Measurements from ENCODE around the gene SYT15B.
"Not testable (repeated sequence)": the region's sequence is repeated elsewhere in the genome, so short reads cannot be mapped to it uniquely, and the experiment has no call there.

SYT15B gene

GRCh38 chr10:47763554-47764175 is at the start of gene SYT15B:
TSS of gene SYT15B (minus strand) at chr10:47763592. CDS start at chr10:47762640, 952 bp downstream.
- not testable (repeated sequence) for DNase-seq (ENCODE audit: low spot score)

DNA sequence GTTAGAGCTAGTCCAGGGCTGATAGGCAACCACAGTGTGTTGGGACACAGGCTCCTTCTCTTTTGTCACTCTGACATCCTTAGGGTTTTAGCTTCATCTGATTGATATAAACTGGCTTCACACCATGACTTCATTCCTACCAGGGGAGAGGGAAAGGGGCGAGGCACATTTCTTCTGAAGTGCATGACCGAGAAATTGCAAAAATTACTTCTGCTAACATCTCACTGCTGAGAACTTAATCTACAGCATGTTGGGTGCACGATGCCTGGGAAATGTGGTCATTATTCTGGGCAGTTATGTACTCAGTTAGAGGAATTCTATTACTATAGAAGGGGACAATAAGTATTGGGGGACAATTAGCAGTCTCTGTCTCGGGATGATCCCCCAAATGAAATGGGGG is 16.2 kb upstream of the SYT15B start:
- DNase-seq (ENCODE audit: low spot score): not testable (repeated sequence)

- DNase-seq (ENCODE audit: low spot score): peak; percentile 50
These were observed 12.2 kb upstream of the SYT15B start for GRCh38 chr10:47775361-47776231.

- DNase-seq (ENCODE audit: low spot score): not testable (repeated sequence)
These were observed 7.4 kb upstream of the SYT15B start for GRCh38 chr10:47770745-47771144.

DNA sequence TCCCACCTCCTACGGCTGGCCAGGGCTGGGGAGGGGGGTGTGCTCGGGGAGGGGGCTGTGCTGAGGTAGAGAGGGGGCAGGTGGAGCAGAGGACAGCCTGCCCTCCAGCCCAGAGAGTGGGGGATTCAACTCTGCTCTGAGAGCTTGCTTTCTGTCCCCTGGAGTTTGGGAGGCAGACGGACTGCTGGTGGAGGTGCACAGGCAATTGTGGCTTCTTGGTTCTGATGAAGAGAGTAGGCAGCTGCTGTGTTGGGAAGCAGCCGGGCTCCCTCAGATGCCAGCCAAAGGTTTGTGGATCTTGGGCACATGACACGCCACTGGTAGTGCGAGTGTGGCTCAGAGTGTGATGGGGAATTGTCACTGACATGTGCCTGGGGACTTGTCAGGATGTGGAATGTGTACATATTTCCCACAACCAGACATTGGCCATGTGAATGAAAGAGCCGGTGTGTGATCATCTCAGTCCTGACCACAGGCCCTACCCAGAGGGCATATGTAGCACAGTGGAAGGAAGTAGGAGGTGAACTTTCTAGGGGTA is 5.3 kb upstream of the SYT15B start:
- peak; percentile 41 for DNase-seq (ENCODE audit: low spot score)

- DNase-seq (ENCODE audit: low spot score): not testable (repeated sequence)
These were observed 4.7 kb upstream of the SYT15B start for GRCh38 chr10:47768085-47768484.

DNA sequence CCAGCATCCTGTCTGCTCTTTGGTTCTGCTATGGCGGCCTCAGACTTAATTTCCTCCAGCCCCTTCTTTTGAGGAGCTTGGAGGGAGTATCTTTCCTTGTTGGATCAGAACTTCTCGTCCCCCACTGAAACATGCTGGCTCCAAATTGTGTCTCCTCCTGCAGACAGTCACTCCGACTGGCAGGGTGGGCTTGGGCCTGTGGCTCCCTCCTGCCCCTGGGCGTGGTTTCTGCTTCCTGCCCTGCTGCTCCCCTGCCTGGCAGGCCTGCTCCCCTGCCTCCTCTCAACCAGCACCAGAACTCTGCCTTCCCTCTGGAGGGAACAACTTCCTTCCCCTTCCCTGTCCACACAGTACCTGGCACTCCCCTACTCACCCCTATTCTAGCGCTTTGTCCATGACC is 3.8 kb upstream of the SYT15B start:
- not testable (repeated sequence) for DNase-seq (ENCODE audit: low spot score)

DNA sequence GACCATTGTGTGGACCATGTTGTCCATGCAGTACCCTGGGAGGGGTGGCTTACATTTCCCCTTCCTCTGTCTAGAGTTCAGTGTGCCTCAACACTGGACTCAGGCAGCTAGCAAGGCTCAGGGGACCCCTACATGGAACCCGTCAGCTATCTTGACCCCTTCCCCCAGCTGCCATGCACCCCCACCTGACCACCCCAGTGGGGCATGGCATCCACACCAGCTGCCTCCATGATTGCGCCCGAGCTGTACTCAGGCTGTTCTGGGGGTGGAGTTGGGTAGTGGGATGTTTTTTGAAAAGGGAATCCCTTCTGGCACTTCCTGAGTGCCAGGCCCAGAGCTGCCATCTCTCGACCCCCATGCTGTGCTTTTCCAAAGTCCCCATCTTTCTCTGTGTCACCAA is 1.8 kb upstream of the SYT15B start:
- DNase-seq (ENCODE audit: low spot score): not testable (repeated sequence)

DNA sequence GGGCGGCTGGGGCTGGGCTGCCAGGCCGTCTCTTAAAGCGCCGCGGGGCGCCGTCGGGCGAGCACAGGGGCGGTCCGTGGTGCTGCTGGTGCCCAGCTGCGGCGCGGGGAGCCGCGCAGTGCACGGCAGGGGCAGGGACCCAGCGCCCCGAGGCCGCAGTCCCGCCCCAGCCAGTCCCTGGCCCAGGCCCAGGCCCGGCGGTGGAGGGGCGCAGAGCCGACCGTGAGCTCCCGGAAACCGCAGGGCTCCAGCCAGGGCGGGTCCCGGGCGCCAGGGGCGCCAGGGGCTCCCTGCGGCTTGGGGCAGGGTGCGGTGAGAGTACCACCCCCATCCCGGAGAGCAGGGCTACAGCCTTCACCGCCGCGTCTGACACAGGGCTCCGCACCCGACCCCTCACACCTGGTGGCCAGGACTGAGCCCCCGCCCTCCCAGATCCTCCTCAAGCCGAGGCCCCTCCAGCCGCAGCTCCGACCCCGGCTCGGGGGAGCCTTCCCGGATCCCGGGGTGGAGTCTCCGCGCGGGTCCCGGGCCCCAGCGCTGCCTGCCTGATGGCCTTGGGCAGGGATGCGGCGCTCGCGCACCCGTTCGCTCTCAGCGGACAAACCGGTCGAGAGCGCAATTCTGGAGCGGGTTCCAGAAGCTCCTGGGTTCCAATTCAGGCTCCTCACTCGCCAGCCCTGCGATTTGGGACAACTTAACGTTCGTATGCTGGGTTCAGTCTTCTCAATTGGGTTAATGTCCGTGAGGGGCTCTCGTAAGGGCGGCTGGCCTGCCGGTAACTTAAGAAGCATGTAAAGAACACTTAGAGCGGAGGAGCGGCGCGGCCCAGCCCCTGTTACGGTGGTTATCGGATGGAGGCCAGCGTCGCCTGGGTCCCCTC is 478 bp downstream of the SYT15B start:
- DNase-seq (ENCODE audit: low spot score): peak; percentile 28

DNA sequence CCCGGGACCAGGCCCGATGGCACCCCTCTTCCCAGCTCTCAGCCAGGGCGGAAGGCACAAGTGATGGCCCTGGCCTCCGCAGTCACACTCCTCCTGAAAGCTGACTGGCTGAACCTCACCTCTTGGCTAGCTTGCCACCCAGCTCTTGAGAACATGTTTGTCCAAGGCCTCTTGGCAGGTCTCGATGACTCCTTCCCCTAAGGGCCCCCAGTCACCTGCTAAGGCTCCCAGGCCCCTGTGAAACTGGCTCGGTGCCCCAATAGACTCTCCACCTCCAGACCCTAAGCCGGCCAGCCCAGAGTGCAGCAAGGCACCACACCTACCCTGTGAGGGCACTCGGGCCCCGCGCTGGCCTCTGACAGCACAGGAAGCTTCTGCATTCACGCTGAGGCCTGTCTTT is 4.5 kb downstream of the SYT15B start:
- not testable (repeated sequence) for DNase-seq (ENCODE audit: low spot score)

DNA sequence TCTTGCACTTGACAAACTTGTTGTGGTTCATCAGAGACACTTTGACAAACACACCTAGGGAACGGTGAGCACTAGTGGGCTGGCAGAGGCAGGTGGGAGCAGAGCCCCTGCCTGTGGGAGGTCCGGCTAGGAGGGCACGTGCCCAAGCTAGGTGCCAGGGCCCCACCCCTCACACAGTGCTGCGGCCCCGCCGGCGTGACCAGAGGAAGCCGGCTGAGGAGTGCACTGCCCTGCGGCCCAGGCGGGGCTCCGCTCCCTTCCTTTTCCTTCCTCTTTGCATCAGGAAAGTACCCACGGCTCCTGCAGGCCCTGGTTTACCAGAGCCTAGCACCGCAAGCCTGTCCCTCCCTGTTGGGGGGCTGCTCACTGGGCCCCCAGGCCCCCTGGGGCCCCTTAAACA is 7.2 kb downstream of the SYT15B start:
- not testable (repeated sequence) for DNase-seq (ENCODE audit: low spot score)

DNA sequence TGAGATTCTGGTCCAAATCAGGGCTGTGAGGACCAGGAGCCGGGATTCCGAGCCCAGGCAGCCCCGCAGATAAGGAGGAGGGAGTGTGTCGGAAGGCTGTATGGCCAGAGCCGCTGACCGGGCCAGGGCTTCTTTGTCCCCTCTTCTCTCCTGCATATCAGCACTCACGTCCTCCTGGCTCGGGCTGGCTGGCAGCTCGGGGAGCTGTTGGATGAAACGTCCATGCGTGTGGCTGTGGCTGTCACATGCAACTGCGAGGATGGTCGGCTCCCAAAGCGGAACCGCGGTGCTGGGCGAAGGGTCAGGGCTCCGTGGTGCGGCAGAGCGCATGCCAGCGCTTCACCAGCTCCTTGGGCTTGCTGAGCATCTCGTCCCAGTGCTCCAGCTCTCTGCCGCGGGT is 9.5 kb downstream of the SYT15B start:
- DNase-seq (ENCODE audit: low spot score): not testable (repeated sequence)

DNA sequence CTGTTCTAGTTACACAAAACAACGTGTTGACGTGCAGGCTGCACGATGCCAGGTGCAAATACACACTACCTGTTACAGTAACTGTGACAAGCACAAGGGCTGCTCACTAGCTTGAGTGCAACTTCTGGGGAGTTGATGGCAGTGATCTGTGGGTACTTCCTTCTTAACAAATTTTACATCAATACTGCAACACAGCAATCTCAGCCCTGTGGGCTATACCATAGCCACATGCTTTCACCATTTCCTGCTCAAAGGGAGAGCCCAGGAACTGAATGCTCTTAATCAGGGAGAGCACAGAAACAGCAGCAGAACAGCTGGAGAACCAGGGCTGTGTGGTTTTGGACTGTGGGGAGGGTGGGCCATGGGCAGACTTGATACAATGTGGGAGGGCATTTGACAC is 10.2 kb downstream of the SYT15B start:
- not testable (repeated sequence) for DNase-seq (ENCODE audit: low spot score)

GRCh38 chr10:47751821-47752220 is 11.6 kb downstream of the SYT15B start:
- DNase-seq (ENCODE audit: low spot score): not testable (repeated sequence)

DNA sequence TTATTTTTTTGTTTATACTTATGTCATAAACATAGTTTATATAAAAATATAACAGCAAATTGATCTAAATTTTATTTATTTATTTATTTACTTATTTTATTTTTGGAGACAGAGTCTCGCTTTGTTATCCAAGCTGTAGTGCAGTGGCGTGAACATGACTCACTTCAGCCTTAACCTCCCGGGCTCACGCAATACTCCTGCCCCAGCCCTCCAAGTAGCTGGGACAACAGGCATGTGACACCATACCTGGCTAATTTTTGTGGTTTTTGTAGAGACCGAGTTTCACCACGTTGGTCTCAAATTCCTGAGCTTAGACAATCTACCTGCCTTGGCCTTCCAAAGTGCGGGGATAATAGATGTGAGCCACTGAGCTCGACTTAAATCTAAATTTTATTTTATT is 13.0 kb downstream of the SYT15B start:
- DNase-seq (ENCODE audit: low spot score): not testable (repeated sequence)

DNA sequence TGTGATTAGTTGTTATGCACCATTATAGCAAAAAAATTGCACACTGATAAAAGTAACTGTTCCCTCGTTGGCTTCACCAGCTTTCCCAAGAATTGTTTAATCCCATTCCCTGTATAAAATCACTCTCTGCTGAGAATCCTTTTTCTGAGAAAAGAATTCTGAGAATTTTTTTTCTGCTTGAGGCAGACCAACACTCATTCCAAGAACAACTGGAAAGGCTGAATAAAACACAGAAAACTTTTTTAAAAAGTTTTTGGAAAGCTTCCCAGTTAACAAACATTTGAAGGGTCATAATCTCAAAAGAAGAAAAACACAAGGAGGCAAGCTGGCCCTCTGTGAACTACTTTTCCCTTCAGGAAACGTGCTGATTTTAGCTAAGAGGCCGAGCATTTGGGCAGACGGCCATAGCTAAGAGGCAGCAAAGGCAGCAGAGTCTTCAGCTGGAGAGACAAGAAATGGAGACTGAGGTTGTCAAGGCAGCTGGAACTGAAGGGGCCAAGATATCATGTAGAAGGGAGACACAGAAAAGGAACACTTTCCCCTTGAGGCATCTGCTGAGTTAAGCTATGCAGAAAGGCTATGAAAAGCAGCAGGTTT is 16.5 kb downstream of the SYT15B start:
- not testable (repeated sequence) for DNase-seq (ENCODE audit: low spot score)

DNA sequence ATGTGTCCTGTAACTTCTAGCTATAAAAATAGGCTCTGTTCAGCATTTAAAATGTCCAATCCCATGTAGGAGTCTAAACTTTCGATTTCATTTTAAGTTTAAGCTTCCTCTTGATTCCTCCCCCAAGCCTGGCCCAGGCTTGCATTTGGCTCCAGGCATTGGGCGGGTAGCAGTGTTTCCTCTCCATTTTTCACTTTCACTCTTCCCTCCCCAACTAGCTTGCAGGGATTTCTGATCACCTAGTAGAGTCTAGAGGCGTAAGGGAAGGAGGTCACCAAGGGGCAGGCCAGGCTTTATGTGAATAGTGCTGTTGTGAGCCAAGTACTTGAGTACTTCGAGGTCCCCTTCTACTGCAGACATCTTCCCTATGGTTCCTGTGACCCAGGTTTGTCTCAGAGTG is 18.5 kb downstream of the SYT15B start:
- not testable (repeated sequence) for DNase-seq (ENCODE audit: low spot score)

DNA sequence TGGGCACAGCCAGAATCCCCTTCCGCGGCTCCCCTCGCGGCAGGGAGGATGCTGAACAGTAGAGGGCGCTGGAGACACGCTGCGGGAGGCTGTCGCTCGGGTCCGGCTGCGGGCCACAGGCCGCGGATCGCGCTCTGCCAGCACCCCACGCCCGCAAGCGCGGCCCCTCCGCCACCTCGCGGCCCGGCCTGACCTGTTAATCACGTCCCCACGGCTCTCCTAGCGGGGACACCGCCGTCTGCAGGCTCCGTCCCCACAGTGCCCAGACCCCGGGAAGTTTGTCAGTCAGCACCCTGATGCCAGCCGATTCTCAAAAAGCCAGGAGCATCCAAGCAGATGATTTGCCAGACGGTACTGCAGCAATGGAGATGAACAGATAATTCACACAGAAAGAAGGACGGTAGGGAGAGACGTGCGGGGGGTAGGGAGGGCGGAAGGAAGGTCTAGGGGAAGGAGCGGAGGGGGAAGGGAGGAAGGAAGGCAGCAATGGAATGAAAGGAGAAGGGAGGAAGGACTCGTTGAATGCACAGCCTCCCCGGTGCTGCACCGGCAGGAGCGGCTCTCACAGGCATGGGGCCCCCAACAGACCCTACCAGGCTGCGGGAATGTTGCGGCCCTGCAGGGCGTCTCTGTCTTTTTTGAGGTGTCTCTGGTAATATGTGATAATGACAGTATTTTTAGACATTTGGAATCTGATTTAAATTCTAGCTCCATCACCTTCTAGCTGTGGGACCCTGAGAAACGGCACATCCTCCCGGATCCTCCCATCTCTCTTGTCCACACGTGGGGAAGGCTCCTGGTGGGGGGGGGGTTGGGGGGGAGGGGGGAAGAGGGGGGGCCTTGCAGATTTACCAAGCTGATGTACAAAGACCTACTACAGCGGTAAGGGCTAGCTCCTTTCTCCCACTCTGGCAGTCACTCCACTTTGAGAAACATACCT is 19.5 kb downstream of the SYT15B start:
- peak; percentile 45 for DNase-seq (ENCODE audit: low spot score)

- DNase-seq (ENCODE audit: low spot score): not testable (repeated sequence)
These were observed 22.5 kb downstream of the SYT15B start for GRCh38 chr10:47740868-47741267.

- DNase-seq (ENCODE audit: low spot score): not testable (repeated sequence)
These were observed 32.5 kb downstream of the SYT15B start for GRCh38 chr10:47730911-47731310.
